NCI-H510A treated with DMSO at 0.1 percent for 48 hours (cell line): ENCODE data around the gene SLC1A5.
"Not testable (repeated sequence)": the region's sequence is repeated elsewhere in the genome, so short reads cannot be mapped to it uniquely, and the experiment has no call there.

ENCODE experiments used
- DNase-seq: peaks from one replicate; lab custom pipeline; 2025; lab: John Stamatoyannopoulos, UW

Gene SLC1A5

DNA sequence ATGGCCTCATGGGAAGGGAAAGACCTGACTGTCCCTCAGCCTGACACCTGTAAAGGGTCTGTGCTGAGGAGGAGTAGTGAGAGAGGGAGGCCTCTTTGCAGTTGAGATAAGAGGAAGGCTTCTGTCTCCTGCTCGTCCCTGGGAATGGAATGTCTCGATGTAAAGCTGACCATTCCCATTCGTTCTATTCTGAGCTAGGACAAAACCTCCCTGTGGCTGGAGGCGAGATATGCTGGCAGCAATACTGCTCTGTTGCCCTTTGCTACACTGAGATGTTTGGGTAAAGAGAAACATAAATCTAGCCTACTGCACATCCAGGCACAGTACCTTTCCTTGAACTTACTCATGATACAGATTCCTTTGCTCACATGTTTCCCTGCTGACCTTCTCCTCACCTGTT, 19.6 kb downstream of the SLC1A5 start:
- not testable (repeated sequence) for DNase-seq

DNA sequence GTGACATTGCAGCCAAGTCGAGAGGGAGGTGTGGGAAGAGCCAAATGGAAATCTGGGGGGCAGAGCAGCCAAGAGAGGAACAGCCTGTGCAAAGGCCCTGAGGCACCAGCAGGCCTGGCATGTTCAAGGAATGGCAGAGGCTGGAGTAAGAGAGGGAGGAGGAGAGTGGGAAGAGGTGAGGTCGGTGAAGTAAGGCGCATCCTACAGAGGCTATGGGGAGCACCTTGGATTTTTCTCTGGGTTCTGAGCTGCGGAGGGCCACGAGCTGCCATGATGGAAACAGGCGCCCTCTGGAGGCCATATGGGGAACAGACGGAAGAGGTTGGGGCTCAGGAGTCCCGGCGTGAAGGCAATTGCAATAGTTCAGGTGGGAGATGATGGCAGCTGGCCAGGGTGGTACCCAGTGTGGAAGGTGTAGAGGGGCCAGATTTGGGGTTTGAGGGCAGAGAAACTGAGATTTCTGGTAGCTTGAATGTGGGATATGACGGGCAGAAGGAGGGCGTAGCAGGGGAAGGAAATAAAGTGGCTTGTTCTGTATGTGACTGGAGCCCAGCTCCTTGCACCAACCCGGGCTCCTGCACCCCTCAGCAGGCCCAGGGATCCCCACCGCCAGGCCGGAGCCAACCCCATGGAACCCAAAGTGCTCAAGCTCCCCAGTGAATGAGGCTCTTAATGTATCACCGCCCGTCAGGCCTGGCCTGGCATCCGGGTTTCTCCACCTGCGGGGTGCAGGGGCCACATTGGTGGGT, 21.7 kb downstream of the SLC1A5 start:
- DNase-seq: peak; percentile 52

DNA sequence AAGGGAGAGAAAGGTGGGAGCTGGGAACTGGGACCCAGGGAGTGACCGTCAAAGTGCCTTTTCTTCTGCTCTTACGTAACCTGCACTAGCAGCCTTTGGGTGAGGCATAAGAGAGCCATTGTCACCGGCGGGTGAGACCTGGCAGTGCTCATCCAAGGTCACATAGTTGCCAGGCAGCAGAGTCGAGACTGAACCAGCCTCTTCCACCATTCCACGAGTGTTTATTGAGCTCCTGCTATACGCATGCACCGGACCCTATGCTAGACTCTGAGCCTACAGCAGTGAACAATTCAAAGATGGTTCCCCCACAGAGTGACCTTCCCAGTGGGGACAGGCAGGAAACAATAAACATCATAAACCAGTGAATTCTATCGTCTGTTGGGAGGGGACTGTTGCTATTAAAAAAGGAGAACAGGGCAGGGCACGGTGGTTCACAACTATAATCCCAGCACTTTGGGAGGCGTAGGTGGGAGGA, 23.5 kb downstream of the SLC1A5 start:
- DNase-seq: no peak

DNA sequence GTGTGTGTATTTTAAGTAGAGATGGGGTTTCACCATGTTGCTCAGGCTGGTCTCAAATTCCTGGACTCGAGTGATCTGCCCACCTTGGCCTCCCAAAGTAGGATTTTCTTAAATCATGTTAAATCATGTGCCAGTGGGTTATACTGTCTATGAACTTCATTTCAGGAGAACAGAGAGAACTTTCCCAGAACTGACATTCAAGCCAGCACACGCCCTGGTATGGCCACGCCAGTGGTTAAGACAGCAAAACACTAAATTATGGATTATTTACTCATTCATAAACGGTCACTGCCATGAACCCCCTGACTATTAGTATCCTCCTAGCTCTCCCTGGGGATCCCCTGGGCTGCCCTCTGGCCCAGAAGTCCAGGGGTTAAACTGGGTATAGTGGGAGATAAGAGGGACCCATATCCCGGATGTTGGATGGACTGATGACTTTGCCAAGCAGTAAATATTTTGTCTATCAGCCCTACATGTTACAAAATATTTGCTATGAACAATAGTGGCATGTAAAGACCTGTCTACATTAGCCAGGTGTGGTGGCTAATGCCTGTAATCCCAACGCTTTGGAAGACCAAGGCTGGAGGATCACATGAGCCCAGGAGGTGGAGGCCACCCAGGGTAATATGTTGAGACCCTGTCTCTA, 26.0 kb downstream of the SLC1A5 start:
- no peak for DNase-seq

DNA sequence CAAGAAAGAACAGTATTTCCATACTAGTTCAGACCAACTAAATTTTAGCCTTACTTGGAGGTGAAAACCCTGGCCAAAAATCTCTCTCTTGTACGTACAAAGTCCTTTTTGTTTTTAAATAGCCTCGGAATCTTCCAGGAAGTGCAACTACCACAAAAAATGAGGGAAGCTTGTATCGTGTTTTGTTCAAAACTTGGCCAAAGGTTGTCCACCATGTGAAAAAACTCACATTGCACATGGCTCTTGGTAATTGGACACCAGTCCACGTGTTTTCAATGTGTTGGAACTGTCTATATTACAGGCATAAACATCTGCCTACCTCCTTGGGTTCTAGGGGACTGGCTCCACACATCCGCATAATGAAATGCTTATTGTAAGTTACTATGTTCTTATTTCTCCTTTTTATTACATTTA, 27.0 kb downstream of the SLC1A5 start:
- DNase-seq: no peak

DNA sequence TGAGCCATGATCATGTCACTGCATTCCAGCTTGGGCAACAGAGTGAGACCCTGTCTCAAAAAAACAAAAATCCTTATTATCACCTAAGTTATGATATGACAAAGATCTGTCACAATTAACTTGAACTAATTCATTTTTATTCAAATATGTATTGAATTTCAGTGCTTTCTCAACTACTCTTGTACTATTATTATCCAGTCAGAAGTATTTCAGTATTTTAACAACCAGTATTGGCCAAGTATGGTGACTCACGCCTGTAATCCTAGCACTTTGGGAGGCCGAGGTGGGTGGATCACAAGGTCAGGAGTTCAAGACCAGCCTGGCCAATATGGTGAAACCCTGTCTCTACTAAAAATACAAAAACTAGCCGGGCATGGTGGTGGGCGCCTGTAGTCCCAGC, 27.5 kb downstream of the SLC1A5 start:
- DNase-seq: not testable (repeated sequence)

DNA sequence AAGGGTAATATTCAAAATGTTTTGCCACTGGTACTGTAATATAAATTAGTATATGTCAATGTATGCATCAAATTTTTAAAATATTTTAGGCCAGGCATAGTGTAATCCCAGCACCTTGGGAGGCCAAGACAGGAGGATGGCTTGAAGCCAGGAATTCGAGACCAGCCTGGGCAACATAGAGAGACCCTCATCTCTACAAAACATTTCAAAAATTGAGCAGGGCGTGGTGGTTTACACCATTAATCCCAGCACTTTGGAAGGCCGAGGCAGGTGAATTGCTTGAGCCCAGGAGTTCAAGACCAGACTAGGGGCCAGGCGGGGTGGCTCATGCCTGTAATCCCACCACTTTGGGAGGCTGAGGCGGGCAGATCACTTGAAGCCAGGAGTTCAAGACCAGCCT, 28.0 kb downstream of the SLC1A5 start:
- DNase-seq: no peak

DNA sequence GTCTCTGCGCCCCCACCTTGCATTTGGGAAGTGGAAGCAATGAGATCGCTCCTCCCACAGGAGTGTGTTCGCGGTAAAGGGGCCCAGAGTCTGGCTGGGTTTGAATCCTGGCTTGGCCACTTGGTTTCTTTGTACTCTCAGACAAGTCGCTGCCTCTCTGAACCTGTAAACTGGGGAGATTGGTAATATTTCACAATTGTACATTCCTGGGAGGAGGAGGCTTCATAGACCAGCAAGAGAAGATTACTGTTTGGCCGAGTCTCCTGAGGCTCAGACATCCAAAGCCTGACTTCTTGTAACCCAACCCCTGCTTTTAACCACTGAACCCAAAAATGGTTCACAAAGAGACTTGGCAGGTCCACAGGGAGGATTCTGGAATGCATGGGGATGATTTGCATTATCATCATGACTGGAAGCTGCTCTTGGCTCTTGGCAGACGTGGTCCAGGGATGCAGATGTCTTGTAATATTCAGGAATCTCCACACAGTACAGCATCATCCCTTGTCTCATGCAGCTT, 28.5 kb downstream of the SLC1A5 start:
- no peak for DNase-seq

DNA sequence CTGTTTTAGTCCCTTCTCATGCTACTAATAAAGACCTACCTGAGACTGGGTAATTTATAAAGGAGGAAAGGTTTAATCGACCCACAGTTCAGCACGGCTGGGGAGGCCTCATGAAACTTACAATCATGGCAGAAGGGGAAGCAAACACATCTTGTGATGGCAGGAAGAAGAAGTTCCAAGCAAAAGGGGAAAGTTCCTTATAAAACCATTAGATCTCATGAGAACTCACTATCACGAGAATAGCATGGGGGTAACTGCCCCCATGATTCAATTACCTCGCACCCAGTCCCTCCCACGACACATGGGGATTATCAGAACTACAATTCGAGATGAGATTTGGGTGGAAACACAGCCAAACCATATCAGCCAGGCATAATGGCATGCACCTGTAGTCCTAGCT, 29.2 kb downstream of the SLC1A5 start:
- no peak for DNase-seq

DNA sequence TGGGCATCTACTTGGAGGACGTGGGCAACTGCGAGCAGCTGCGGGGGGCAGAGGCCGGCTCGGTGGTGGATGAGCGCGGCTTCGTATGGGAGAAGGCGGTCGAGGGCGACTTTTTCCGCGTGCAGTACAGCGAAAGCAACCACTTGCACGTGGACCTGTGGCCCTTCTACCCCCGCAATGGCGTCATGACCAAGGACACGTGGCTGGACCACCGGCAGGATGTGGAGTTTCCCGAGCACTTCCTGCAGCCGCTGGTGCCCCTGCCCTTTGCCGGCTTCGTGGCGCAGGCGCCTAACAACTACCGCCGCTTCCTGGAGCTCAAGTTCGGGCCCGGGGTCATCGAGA, 31.9 kb downstream of the SLC1A5 start:
- DNase-seq: no peak

DNA sequence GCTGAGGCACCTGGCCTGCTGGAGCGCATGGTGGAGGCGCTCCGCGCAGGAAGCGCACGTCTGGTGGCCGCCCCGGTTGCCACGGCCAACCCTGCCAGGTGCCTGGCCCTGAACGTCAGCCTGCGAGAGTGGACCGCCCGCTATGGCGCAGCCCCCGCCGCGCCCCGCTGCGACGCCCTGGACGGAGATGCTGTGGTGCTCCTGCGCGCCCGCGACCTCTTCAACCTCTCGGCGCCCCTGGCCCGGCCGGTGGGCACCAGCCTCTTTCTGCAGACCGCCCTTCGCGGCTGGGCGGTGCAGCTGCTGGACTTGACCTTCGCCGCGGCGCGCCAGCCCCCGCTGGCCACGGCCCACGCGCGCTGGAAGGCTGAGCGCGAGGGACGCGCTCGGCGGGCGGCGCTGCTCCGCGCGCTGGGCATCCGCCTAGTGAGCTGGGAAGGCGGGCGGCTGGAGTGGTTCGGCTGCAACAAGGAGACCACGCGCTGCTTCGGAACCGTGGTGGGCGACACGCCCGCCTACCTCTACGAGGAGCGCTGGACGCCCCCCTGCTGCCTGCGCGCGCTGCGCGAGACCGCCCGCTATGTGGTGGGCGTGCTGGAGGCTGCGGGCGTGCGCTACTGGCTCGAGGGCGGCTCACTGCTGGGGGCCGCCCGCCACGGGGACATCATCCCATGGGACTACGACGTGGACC, 32.4 kb downstream of the SLC1A5 start:
- DNase-seq: no peak

DNA sequence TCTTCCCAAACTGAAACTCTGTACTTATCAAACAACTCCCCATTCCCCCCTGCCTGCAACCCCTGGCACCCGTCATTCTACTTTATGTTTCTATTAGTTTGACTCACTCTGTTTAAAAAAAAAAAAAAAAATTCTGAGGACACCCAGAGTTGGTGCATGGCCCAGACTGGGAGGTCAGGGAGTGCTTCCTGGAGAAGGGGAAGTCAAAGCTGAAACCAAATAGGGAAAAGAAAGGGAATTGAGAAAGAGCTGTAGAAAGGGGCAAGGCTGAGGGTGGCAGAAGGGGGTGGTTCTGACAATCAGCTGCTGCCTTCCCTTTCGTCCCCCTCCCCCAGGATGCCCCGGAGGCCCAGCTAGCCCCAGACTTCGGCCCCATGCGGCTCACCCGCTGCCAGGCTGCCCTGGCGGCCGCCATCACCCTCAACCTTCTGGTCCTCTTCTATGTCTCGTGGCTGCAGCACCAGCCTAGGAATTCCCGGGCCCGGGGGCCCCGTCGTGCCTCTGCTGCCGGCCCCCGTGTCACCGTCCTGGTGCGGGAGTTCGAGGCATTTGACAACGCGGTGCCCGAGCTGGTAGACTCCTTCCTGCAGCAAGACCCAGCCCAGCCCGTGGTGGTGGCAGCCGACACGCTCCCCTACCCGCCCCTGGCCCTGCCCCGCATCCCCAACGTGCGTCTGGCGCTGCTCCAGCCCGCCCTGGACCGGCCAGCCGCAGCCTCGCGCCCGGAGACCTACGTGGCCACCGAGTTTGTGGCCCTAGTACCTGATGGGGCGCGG, 33.1 kb downstream of the SLC1A5 start:
- no peak for DNase-seq

DNA sequence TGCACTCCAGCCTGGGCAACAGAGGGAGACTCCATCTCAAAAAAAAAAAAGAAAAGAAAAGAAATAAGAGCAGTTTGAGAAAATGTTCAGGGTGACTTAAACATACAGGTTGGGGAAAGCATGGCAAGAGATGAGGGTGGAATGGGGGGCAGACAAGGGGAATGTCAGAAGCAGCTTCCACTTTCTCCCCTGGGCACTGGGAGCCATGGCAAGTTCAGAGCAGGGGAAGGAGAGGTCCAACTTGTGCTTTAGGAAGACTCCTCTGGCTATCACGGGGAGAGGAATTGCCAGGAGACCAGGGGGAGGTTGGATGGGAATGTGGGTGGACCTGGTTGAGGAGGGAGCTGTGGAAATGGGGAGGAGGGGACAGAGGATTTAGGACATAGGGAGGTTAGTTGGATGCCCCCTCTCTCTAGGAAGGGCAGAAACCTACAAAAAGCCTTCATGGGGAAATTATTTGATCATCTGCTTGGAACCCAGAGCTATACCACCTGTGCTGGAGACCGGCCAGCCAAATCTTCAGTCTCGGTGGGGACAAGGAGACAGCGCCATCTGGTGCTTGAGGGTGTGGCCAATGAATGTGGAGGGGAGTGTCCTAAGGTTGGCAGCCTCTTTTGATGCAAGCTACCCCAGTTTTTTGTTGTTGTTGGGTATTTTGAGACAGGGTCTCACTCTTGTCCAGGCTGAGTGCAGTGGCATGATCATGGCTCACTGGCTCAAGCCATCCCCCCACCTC, 34.8 kb downstream of the SLC1A5 start:
- DNase-seq: peak; percentile 39

DNA sequence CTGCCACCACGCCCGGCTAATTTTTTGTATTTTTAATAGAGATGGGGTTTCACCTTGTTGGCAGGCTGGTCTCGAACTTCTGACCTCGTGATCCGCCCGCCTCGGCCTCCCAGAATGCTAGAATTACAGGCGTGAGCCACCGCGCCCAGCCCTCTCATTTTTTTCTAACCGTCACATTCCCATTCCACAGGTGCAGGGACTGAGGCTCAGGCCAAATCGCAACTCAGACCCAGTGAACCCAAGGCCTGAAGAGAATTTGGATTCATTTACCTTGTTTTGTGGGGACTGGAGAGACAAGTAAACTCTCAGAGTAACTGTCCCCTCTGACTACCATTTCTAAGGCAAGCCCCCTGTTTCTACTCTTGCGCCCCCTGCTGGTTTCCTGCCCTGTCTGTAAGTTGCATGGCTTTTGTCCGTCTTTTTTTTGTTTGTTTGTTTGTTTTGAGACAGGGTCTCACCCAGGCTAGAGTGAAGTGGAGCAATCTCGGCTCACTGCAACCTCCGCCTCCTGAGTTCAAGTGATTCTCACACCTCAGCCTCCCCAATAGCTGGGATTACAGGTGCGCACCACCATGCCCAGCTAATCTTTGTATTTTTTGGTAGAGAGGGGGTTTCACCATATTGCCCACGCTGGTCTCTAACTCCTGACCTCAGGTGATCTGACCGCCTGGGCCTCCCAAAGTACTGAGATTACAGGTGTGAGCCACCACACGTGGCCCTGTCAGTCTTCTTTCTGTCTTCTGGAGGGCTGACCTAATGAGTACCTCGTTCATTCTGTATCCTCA, 39.9 kb downstream of the SLC1A5 start:
- peak; percentile 29 for DNase-seq

DNA sequence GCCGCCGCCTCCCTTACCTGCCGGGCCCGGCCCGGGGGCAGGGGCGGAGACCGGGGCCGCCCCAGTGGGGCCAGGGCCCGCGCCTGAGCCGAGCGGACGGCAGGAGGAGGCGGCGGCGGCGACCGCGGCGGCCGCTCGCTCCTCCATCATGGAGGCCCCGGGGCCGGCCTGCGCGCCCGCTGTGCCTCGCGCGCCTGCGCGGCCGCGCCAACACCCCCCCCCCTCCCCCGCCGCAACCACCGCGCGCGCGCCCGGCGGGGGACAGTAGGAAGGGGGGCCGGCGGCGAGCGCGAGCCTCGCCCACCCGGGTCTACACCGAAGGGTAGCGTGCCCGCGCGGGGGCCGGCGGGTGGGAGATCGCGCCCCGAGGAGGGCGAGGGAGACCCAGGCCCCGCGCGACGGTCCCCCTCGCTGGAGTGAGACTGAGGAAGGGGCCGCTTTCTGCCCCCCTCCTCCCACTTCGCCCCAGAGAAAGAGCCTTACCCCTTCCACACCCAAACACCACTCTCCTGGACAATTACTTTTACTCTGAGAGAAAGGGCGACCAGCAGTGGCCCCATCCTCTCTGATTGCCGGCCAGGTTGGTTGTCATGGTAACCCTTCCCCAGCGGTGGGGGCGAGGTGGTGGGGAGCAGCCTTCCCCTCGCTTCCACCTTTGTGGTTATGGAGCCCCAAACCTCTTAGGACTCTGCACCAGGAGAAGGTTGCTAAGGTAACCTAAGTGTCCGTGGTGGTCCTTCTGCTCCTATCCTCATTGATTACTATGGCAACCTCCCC, 41.9 kb downstream of the SLC1A5 start, which contains the start of gene STRN4:
Gene STRN4, minus strand, starts transcription at position 170 of the 777 bp plus-strand sequence. Its CDS starts 20 bp downstream, at position 150.
- DNase-seq: peak; percentile 10

DNA sequence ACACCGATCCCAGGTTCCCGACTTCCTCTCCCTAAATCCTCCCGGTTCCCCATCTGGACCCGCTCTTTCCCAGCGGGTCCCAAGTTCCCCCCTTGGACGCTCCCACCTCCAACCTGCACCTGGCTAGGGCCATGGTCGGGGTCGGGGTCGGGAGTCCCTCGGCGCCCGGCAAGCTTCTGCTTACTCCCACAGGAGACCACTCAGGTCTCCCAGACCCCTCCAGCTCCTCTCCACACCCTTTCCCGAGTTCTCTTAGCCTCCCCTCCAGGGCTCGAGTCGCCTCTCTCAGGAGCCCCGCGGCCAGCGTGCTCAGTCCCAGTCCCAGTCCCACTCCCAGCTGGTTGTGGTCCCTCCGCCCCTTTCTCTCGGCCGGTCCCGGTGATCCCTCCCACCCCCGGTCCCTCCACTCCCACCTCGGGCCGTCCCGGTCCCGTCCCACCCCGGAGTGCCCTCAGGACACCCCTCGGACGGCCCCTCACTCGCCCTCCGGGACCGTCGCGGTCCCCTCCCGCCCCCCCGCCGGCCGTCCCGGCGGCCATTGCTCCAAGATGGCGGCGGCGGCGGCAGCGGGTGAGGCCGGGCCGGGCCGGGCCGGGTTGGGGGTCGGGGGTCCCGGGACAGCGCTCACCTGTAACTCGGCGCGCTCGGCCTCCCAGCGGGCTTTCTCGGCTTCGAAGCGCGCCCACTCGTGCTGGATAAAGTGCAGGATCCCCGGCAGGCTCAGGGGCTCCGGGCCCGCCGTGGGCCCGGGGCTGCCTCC, 42.7 kb downstream of the SLC1A5 start, which contains the start of gene FKRP:
Gene FKRP, plus strand, starts transcription at position 537 of the 760 bp plus-strand sequence. CDS start 9,394 bp downstream, outside the sequence.
- DNase-seq: no peak

DNA sequence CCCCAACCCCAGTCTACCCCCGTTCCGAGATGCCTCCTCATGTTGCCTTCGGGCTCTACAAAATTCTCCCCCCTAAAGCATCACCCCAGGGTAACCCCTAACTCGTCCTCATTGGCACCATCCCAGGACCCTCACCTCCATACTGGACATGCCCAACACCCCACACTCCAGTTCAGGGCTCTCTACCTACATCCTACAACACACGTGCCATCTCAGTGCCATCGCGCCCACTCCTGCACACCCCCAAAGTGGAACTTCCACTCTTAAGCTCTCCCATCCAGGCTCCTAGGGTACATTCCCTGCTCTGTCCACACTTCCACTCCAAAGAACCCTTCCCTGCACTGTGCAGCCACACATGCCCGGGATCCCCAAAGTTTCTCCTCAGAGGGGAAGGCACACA, 43.4 kb downstream of the SLC1A5 start:
- DNase-seq: no peak

DNA sequence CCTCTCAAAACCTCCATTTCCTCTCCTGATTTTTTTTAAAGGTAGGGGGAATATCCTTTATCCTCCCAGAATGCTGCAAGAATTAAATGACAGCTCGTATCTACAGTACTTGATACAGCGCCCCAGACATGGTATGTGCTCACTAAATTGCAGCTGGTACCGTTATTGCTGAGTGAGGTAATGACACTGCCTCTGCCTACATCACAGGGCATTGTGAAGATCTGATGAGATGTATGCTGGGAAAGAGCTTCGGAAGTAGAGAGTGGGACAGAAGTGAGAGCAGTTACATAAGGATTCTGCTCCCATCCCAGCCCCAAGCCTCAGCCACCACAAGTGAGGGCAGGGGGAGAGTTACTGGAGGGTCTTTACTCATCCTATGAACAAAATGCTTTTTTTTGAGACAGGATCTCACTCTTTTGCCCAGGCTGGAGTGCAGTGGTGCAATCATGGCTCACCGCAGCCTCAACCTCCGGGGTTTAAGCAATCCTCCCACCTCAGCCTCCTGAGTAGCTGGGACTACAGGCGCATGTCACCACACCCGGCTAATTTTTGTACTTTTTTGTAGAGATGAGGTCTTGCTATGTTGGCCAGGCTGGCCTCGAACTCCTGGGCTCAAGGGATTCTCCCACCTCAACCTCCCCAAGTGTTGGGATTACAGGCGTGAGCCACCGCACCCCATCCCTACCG, 44.2 kb downstream of the SLC1A5 start:
- no peak for DNase-seq
